GM12878 (cell line): ENCODE measurements around the gene PRRT1. TPM values are rescaled to one million over a fixed set of nuclear protein-coding genes. Genes with fewer than 3 reads are reported as not detected.

Experiments used
- ATAC-seq: fragments of 200-7000 bp; cut with Tn5 transposase; 3 replicates; pipeline ENCODE4 v1.9.1; 2020; ENCODE audit warnings: mild to moderate bottlenecking, moderate library complexity
- BruUV-seq: library from RNA; stranded (reverse); fragments of 400-500 nt; replicated peaks from 2 replicates; lab custom pipeline; 2021; lab: Mats Ljungman, UMichigan
- CTCF ChIA-PET: fragments of 300-600 bp; sonication (Branson Sonifier 250); formaldehyde crosslinking; extraction: SDS; loops from one replicate; lab custom pipeline; 2021; ENCODE audit warnings: inconsistent platforms; lab: Yijun Ruan, JAX
- POLR2A ChIA-PET: fragments of 350-600 bp; formaldehyde crosslinking; extraction: SDS; loops from one replicate; lab custom pipeline; 2021; ENCODE audit warnings: inconsistent platforms; lab: Charles Lee
- RAD21 ChIA-PET: fragments of 300-600 bp; sonication (Branson Sonifier 250); formaldehyde crosslinking; loops from one replicate; lab custom pipeline; 2023; ENCODE audit warnings: antibody characterized with exemption; ENCODE audit not compliant: unreplicated experiment; lab: Charles Lee
- SMC1A ChIA-PET: fragments of 300-600 bp; sonication (Branson Sonifier 250); formaldehyde crosslinking; loops from one replicate; lab custom pipeline; 2023; ENCODE audit not compliant: unreplicated experiment, uncharacterized antibody; lab: Charles Lee
- DNase-seq: peaks from one replicate; pipeline ENCODE4 v3.0.0-alpha.2; 2011; ENCODE audit warnings: low read depth, low spot score
- FAIRE-seq: peaks from 3 replicates; lab custom pipeline; 2011; peaks lifted over from hg19 to GRCh38; lab: Jason Lieb, UNC
- H2AFZ ChIP-seq: 2 replicates; pipeline ENCODE4 v1.6.0; 2011; ENCODE audit warnings: low read depth, low read length, control low read depth; ENCODE audit not compliant: control insufficient read depth
- H3K27ac ChIP-seq: 2 replicates; pipeline ENCODE4 v1.5.1; 2011; ENCODE audit warnings: control low read depth; ENCODE audit not compliant: control insufficient read depth, insufficient read depth
- H3K27me3 ChIP-seq, 2 experiments: replicated peaks in 1 of 2; 2 replicates each; pipeline versions ENCODE4 v1.6.0 to v1.6.1; 2011; ENCODE audit warnings: low read length in 1 of 2; ENCODE audit not compliant: control insufficient read depth in 2 of 2, insufficient read depth in 2 of 2
- H3K36me3 ChIP-seq, 2 experiments: 2 replicates each; pipeline ENCODE4 v1.5.1; 2011; ENCODE audit warnings: low read length in 1 of 2; ENCODE audit not compliant: control insufficient read depth in 2 of 2, insufficient read depth in 2 of 2
- H3K4me1 ChIP-seq: 2 replicates; pipeline ENCODE4 v1.6.1; 2011; ENCODE audit warnings: mild to moderate bottlenecking, low read length, moderate library complexity, mixed read lengths; ENCODE audit not compliant: control insufficient read depth, insufficient read depth
- H3K4me2 ChIP-seq: 2 replicates; pipeline ENCODE4 v1.6.0; 2011; ENCODE audit warnings: control low read depth; ENCODE audit not compliant: control insufficient read depth, insufficient read depth
- H3K4me3 ChIP-seq: fragments of 200-600 bp; sonication (generic); 2 replicates; pipeline ENCODE4 v1.5.1; 2016
- H3K79me2 ChIP-seq: 2 replicates; pipeline ENCODE4 v1.6.0; 2011; ENCODE audit warnings: low read length; ENCODE audit not compliant: control insufficient read depth, insufficient read depth
- H3K9ac ChIP-seq: 2 replicates; pipeline ENCODE4 v1.8.0; 2011; ENCODE audit warnings: low read length, control low read depth, mixed read lengths; ENCODE audit not compliant: control insufficient read depth, insufficient read depth
- H3K9me3 ChIP-seq: replicated peaks from 3 replicates; pipeline ENCODE4 v1.5.1; 2011; ENCODE audit warnings: mild to moderate bottlenecking, low read length; ENCODE audit not compliant: control insufficient read depth, insufficient read depth
- H4K20me1 ChIP-seq: 2 replicates; pipeline ENCODE4 v1.6.0; 2011; ENCODE audit not compliant: control insufficient read depth, insufficient read depth
- BCLAF1 ChIP-seq: fragments of 450-650 bp; IDR thresholded peaks from 2 replicates; pipeline ENCODE4 v1.6.1; 2017; ENCODE audit warnings: antibody characterized with exemption, mild to moderate bottlenecking, moderate library complexity
- BHLHE40 ChIP-seq, 2 experiments: fragments of 450-650 bp in 1 of 2; IDR thresholded peaks; 2 replicates each; pipeline ENCODE4 v1.6.1; 2011 to 2017; ENCODE audit warnings: low read depth in 2 of 2, borderline replicate concordance in 1 of 2, improper control_type of control experiment in 1 of 2, low read length in 1 of 2, mild to moderate bottlenecking in 1 of 2
- CBFB ChIP-seq: IDR thresholded peaks from 2 replicates; pipeline ENCODE4 v1.6.1; 2016; ENCODE audit warnings: antibody characterized with exemption, low read depth
- CEBPZ ChIP-seq: fragments of 150-350 bp; IDR thresholded peaks from 2 replicates; pipeline ENCODE4 v1.6.1; 2016; ENCODE audit warnings: low read depth, low read length
- CHD1 ChIP-seq: IDR thresholded peaks from 2 replicates; pipeline ENCODE4 v1.6.1; 2012; ENCODE audit warnings: low read depth, low read length, improper control_type of control experiment
- IKZF1 ChIP-seq: fragments of 450-650 bp; conservative IDR thresholded peaks from 2 replicates; pipeline ENCODE4 v1.6.1; 2017; ENCODE audit warnings: antibody characterized with exemption, mild to moderate bottlenecking
- KAT2A ChIP-seq: conservative IDR thresholded peaks from 2 replicates; pipeline ENCODE4 v1.6.1; 2011; ENCODE audit warnings: low read depth, low read length; ENCODE audit not compliant: control insufficient read depth
- MEF2A ChIP-seq: IDR thresholded peaks from 2 replicates; pipeline ENCODE4 v1.6.1; 2011; ENCODE audit warnings: low read depth, mild to moderate bottlenecking, low read length, moderate library complexity; ENCODE audit not compliant: insufficient read depth
- NBN ChIP-seq: fragments of 450-650 bp; IDR thresholded peaks from 2 replicates; pipeline ENCODE4 v1.6.1; 2016
- NFYB ChIP-seq: IDR thresholded peaks from 2 replicates; pipeline ENCODE4 v1.6.1; 2011; ENCODE audit warnings: low read depth, mild to moderate bottlenecking, low read length, improper control_type of control experiment, moderate library complexity; ENCODE audit not compliant: insufficient read depth
- POLR2AphosphoS5 ChIP-seq: IDR thresholded peaks from 2 replicates; pipeline ENCODE4 v1.6.1; 2011; ENCODE audit warnings: mild to moderate bottlenecking, low read length, inconsistent platforms
- ZBTB11 ChIP-seq: fragments of 450-650 bp; formaldehyde crosslinking; IDR thresholded peaks from 2 replicates; pipeline ENCODE4 v1.5.0; 2022; ENCODE audit warnings: mild to moderate bottlenecking, missing genetic modification characterization
- WGBS: methylation state at CpG from one replicate; pipeline ENCODE4 v1.1.6; 2016; ENCODE audit warnings: low lambda C conversion rate; ENCODE audit not compliant: insufficient replicate concordance, insufficient coverage; ENCODE audit errors: missing lambda C conversion rate; 5-methylcytosine and 5-hydroxymethylcytosine counted together
- in situ Hi-C: fragments of 300-500 bp; cut with MboI; formaldehyde crosslinking; loops from 9 replicates; pipeline ENCODE4 v1.14.3; 2018; ENCODE audit warnings: mixed read lengths
- intact Hi-C: fragments of 100-400 bp; cut with micrococcal nuclease; formaldehyde crosslinking; loops from one replicate; pipeline ENCODE4 v1.14.2; 2022; ENCODE audit not compliant: unreplicated experiment
- polyA plus RNA-seq, 11 experiments: library from polyadenylated mRNA; depleted of rRNA in 4 of 11; unstranded in 6 of 11; stranded (reverse) in 5 of 11; fragments of >200 nt; fragmentation: Nextera tagmentation in 4 of 11; fragmentation: Illumina TruSeq in 1 of 11; extraction: Ambion mirVana in 4 of 11; extraction: Trizol in 1 of 11; gene quantifications; 1 replicate in 1 of 11; 2 replicates in 10 of 11; pipeline versions ENCODE4 v1.2.1 to v1.2.3, GENCODE V29; 2011 to 2016; ENCODE audit warnings: inconsistent platforms in 2 of 11, missing spikeins in 2 of 11, low read depth in 1 of 11
- total RNA-seq, 4 experiments: library from RNA; depleted of rRNA in 3 of 4; stranded (reverse); fragments of >200 nt in 3 of 4; fragmentation: Illumina TruSeq in 1 of 4; extraction: Trizol in 1 of 4; gene quantifications; 2 replicates each; pipeline versions ENCODE4 v1.2.1 to v1.2.3, GENCODE V29; 2013 to 2021

PRRT1 gene
- total and polyA plus RNA-seq, 10 of the 15 experiments (the other 5 are each of a cell fraction or from before 2014, with no cell fraction given) = 0.04 to 0.15 (median 0.10) TPM; not detected in 6

GRCh38 chr6:32131439-32131948, 20.2 kb downstream of the PRRT1 start:
- intact Hi-C loops (no loop called here), in situ Hi-C loops (no loop called here)
- FAIRE-seq (no peak), DNase-seq (no peak), ATAC-seq (no peak)
- SMC1A ChIA-PET = interaction anchor here (3.8 kb wide), 1 partner anchor 60 kb away, joined by 24 read pairs; the partner anchor contains the start of genes GPSM3 and PBX2
- peaks cover 13% of the 10 kb centered on the region for H3K4me1 ChIP-seq
- no peak overlapping the region for H3K4me3 ChIP-seq
- 94% methylated on average over 14 of the region's 14 CpGs for WGBS
- POLR2A ChIA-PET = interaction anchor here (1.1 kb wide), 1 partner anchor 47 kb away, joined by 3 read pairs; the partner anchor contains the start of gene RNF5
- no peaks in the 10 kb centered on the region for H3K27me3 ChIP-seq
- H3K9me3 ChIP-seq = no peaks in the 10 kb centered on the region
- H3K36me3 ChIP-seq = no peaks in the 10 kb centered on the region
- no peak overlapping the region for H2AFZ ChIP-seq
- CTCF ChIA-PET = interaction anchor here (0.8 to 4.4 kb wide), 2 partner anchors 60 to 63 kb away, joined by 3 to 35 read pairs; partner anchors contain the start of gene GPSM3
- no peak overlapping the region for H3K27ac ChIP-seq
- no peak overlapping the region for H3K4me2 ChIP-seq
- H3K9ac ChIP-seq = no peak overlapping the region
- peaks cover 20% of the 10 kb centered on the region for H3K79me2 ChIP-seq
- BruUV-seq = no TSS peak
- RAD21 ChIA-PET = interaction anchor here (0.7 kb wide), 1 partner anchor 23 kb away, joined by 5 read pairs; no protein-coding TSS in a partner anchor
- no peaks in the 10 kb centered on the region for H4K20me1 ChIP-seq
- TF ChIP-seq IKZF1 = no peak
- no peak for TF ChIP-seq CBFB
- TF ChIP-seq CHD1 = no peak
- TF ChIP-seq BHLHE40 (IDR thresholded peaks at IDR 0.05; ENCODE audit: borderline replicate concordance in 1 of 2, low read depth in 2 of 2, low read length in 1 of 2) = no peak
- no peak for TF ChIP-seq ZBTB11
- TF ChIP-seq NFYB = no peak
- no peak for TF ChIP-seq BCLAF1
- TF ChIP-seq NBN = no peak
- TF ChIP-seq KAT2A = no peak
- no peak for TF ChIP-seq POLR2AphosphoS5
- no peak for TF ChIP-seq CEBPZ
- no peak for TF ChIP-seq MEF2A
